ENCODE data around the gene NDC1.

DNA sequence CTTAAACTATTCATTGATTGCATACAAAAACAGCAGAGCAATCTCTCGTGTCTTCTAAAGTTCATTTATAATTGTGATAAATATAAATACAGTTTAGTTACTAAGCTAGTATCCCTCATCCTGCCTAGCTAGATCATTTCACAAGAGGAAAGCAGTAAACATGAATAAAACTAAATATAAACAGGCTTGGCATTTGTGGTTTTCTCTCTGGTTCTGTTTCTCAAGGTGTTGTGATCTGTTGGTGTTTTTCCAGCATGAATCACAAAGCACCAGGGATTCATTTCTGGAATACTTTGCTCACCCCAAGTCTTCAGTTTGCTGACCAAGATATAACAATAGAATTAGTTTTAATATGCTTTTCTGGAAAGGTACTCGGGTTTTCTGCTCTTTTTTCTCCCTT is 66.4 kb downstream of the NDC1 start:
- TF ChIP-seq, protein P1, sequence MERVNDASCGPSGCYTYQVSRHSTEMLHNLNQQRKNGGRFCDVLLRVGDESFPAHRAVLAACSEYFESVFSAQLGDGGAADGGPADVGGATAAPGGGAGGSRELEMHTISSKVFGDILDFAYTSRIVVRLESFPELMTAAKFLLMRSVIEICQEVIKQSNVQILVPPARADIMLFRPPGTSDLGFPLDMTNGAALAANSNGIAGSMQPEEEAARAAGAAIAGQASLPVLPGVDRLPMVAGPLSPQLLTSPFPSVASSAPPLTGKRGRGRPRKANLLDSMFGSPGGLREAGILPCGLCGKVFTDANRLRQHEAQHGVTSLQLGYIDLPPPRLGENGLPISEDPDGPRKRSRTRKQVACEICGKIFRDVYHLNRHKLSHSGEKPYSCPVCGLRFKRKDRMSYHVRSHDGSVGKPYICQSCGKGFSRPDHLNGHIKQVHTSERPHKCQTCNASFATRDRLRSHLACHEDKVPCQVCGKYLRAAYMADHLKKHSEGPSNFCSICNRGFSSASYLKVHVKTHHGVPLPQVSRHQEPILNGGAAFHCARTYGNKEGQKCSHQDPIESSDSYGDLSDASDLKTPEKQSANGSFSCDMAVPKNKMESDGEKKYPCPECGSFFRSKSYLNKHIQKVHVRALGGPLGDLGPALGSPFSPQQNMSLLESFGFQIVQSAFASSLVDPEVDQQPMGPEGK (CRISPR knock-in tag; IDR thresholded peaks at IDR 0.05; ENCODE audit: borderline replicate concordance), result no peak
- no peak for TF ChIP-seq ZFP3 (CRISPR knock-in tag; IDR thresholded peaks at IDR 0.05)
- no peak for TF ChIP-seq BACH2 (CRISPR knock-in tag; IDR thresholded peaks at IDR 0.05; ENCODE audit: borderline replicate concordance)
- no peak for TF ChIP-seq ARNTL (CRISPR knock-in tag; IDR thresholded peaks at IDR 0.05; ENCODE audit: borderline replicate concordance, low read depth)
- no peak for TF ChIP-seq ZNF8 (CRISPR knock-in tag; IDR thresholded peaks at IDR 0.05)
- no peak for TF ChIP-seq ZC3H10 (CRISPR knock-in tag; IDR thresholded peaks at IDR 0.05)
- TF ChIP-seq ZFP30 (CRISPR knock-in tag; IDR thresholded peaks at IDR 0.05), result no peak
- no peak for TF ChIP-seq ISL1 (CRISPR knock-in tag; IDR thresholded peaks at IDR 0.05)
- no peak for TF ChIP-seq SNAI2 (CRISPR knock-in tag; IDR thresholded peaks at IDR 0.05)
- no peak for TF ChIP-seq RARB (CRISPR knock-in tag; IDR thresholded peaks at IDR 0.05)
- no peak for TF ChIP-seq OSR1 (CRISPR knock-in tag; IDR thresholded peaks at IDR 0.05)
- TF ChIP-seq, protein P2, sequence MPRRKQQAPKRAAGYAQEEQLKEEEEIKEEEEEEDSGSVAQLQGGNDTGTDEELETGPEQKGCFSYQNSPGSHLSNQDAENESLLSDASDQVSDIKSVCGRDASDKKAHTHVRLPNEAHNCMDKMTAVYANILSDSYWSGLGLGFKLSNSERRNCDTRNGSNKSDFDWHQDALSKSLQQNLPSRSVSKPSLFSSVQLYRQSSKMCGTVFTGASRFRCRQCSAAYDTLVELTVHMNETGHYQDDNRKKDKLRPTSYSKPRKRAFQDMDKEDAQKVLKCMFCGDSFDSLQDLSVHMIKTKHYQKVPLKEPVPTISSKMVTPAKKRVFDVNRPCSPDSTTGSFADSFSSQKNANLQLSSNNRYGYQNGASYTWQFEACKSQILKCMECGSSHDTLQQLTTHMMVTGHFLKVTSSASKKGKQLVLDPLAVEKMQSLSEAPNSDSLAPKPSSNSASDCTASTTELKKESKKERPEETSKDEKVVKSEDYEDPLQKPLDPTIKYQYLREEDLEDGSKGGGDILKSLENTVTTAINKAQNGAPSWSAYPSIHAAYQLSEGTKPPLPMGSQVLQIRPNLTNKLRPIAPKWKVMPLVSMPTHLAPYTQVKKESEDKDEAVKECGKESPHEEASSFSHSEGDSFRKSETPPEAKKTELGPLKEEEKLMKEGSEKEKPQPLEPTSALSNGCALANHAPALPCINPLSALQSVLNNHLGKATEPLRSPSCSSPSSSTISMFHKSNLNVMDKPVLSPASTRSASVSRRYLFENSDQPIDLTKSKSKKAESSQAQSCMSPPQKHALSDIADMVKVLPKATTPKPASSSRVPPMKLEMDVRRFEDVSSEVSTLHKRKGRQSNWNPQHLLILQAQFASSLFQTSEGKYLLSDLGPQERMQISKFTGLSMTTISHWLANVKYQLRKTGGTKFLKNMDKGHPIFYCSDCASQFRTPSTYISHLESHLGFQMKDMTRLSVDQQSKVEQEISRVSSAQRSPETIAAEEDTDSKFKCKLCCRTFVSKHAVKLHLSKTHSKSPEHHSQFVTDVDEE (CRISPR knock-in tag; IDR thresholded peaks at IDR 0.05), result no peak
- TF ChIP-seq, protein P3, sequence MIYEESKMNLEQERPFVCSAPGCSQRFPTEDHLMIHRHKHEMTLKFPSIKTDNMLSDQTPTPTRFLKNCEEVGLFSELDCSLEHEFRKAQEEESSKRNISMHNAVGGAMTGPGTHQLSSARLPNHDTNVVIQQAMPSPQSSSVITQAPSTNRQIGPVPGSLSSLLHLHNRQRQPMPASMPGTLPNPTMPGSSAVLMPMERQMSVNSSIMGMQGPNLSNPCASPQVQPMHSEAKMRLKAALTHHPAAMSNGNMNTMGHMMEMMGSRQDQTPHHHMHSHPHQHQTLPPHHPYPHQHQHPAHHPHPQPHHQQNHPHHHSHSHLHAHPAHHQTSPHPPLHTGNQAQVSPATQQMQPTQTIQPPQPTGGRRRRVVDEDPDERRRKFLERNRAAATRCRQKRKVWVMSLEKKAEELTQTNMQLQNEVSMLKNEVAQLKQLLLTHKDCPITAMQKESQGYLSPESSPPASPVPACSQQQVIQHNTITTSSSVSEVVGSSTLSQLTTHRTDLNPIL (CRISPR knock-in tag; IDR thresholded peaks at IDR 0.05; ENCODE audit: low read depth), result no peak

Data from SK-N-SH treated with all-trans-retinoic acid at 6 μM for 48 hours (cell line).